ENCODE measurements around the gene COL23A1. TPM values are rescaled to one million over a fixed set of nuclear protein-coding genes. Genes with fewer than 3 reads are reported as not detected.

COL23A1 gene
- total RNA-seq, 1 experiment from 2014 or later, result not detected

GRCh38 chr5:178430186-178431062, 159.8 kb downstream of the COL23A1 start:
- intact Hi-C loops (cut with micrococcal nuclease), result no loop called here
- no peaks in the 10 kb centered on the region for H3K9me3 ChIP-seq (ENCODE audit: low read length)
- no peak overlapping the region for H3K4me3 ChIP-seq (ENCODE audit: low read length)
- H3K4me2 ChIP-seq (ENCODE audit: low read length), result no peak overlapping the region
- BruUV-seq (replicated peaks), result no TSS peak
- DNase-seq (no peak), ATAC-seq (no peak)
- ChIA-PET CTCF (no interaction called here), POLR2A (ENCODE audit: unreplicated experiment) (no interaction called here)
- H3K27me3 ChIP-seq (ENCODE audit: low read length), result peaks cover 42% of the 10 kb centered on the region
- H3F3A ChIP-seq (ENCODE audit: low read length, unreplicated experiment), result no peaks in the 10 kb centered on the region
- no peaks in the 10 kb centered on the region for H3K9me2 ChIP-seq (replicated peaks; ENCODE audit: low read length)
- H2AFZ ChIP-seq (ENCODE audit: low read length), result no peak overlapping the region
- no peak overlapping the region for H3K9ac ChIP-seq (ENCODE audit: low read length)
- no peaks in the 10 kb centered on the region for H4K20me1 ChIP-seq (ENCODE audit: low read length)
- no peak overlapping the region for H3K27ac ChIP-seq (ENCODE audit: low read length)
- H3K4me1 ChIP-seq (ENCODE audit: insufficient read depth, low read length), result no peaks in the 10 kb centered on the region
- H3K79me2 ChIP-seq (ENCODE audit: low read length), result no peaks in the 10 kb centered on the region
- H3K36me3 ChIP-seq (ENCODE audit: low read depth, low read length), result no peaks in the 10 kb centered on the region
- TF ChIP-seq EZH2 (IDR thresholded peaks at IDR 0.05; ENCODE audit: low read length, unreplicated experiment) (no peak), EZH2phosphoT487 (IDR thresholded peaks at IDR 0.05; ENCODE audit: borderline replicate concordance, low read length) (no peak)
- TF ChIP-seq, protein P1, sequence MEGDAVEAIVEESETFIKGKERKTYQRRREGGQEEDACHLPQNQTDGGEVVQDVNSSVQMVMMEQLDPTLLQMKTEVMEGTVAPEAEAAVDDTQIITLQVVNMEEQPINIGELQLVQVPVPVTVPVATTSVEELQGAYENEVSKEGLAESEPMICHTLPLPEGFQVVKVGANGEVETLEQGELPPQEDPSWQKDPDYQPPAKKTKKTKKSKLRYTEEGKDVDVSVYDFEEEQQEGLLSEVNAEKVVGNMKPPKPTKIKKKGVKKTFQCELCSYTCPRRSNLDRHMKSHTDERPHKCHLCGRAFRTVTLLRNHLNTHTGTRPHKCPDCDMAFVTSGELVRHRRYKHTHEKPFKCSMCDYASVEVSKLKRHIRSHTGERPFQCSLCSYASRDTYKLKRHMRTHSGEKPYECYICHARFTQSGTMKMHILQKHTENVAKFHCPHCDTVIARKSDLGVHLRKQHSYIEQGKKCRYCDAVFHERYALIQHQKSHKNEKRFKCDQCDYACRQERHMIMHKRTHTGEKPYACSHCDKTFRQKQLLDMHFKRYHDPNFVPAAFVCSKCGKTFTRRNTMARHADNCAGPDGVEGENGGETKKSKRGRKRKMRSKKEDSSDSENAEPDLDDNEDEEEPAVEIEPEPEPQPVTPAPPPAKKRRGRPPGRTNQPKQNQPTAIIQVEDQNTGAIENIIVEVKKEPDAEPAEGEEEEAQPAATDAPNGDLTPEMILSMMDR (conservative IDR thresholded peaks at IDR 0.05; ENCODE audit: low read depth, low read length), result no peak

DNA sequence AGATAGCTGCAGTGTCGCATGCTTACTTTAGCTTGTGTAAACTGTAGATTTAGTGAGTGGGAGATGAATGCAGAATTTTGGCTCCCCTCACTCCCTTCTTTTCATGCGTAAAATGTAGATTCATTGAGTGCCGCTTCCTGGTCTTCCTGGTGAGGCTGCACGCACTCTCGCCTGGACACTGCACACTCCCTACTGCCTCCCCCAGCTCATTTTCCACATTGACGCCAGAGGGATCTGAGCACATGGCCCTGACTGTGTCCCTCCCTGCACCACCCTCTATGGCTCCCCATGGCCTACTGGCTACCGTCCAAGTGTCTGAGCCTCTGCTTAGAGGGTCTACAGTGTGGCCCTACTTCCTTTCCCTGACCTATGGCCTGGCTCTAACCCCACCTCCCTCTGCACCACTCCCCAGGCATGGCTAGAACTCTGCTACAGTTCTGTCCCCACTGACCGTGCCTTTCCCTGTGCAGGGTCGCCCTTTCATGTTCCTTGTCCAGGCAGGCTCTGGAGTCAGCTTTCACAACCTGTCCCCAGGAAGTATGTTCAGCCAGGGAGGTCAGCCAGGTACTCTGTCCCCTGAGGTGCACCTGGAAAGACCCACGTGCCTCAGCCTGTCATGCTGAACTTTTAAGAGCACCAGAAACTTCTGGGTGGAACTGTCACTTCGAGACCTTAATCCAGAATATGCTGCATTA, 160.6 kb downstream of the COL23A1 start:
- no peak overlapping the region for H3K4me2 ChIP-seq (ENCODE audit: low read length)
- BruUV-seq (replicated peaks), result no TSS peak
- ATAC-seq (no peak), DNase-seq (no peak)
- H3K36me3 ChIP-seq (ENCODE audit: low read depth, low read length), result no peaks in the 10 kb centered on the region
- H3K79me2 ChIP-seq (ENCODE audit: low read length), result no peaks in the 10 kb centered on the region
- H3K4me1 ChIP-seq (ENCODE audit: insufficient read depth, low read length), result no peaks in the 10 kb centered on the region
- no peaks in the 10 kb centered on the region for H3K9me3 ChIP-seq (ENCODE audit: low read length)
- intact Hi-C loops (cut with micrococcal nuclease), result no loop called here
- peaks cover 34% of the 10 kb centered on the region for H3K27me3 ChIP-seq (ENCODE audit: low read length)
- no peak overlapping the region for H3K9ac ChIP-seq (ENCODE audit: low read length)
- TF ChIP-seq EZH2phosphoT487 (IDR thresholded peaks at IDR 0.05; ENCODE audit: borderline replicate concordance, low read length) (no peak), EZH2 (IDR thresholded peaks at IDR 0.05; ENCODE audit: low read length, unreplicated experiment) (no peak)
- TF ChIP-seq, protein P1 (conservative IDR thresholded peaks at IDR 0.05; ENCODE audit: low read depth, low read length), result no peak
- ChIA-PET POLR2A (ENCODE audit: unreplicated experiment) (no interaction called here), CTCF (no interaction called here)
- no peaks in the 10 kb centered on the region for H4K20me1 ChIP-seq (ENCODE audit: low read length)
- H3F3A ChIP-seq (ENCODE audit: low read length, unreplicated experiment), result no peaks in the 10 kb centered on the region
- H3K9me2 ChIP-seq (replicated peaks; ENCODE audit: low read length), result no peaks in the 10 kb centered on the region
- H3K27ac ChIP-seq (ENCODE audit: low read length), result no peak overlapping the region
- no peak overlapping the region for H3K4me3 ChIP-seq (ENCODE audit: low read length)
- no peak overlapping the region for H2AFZ ChIP-seq (ENCODE audit: low read length)

GRCh38 chr5:178429156-178429468, 161.1 kb downstream of the COL23A1 start:
- Histone ChIP-seq H3K9me3 (ENCODE audit: low read length) (no peaks in the 10 kb centered on the region), H3F3A (ENCODE audit: low read length, unreplicated experiment) (no peaks in the 10 kb centered on the region), H3K4me2 (ENCODE audit: low read length) (no peak overlapping the region), H4K20me1 (ENCODE audit: low read length) (no peaks in the 10 kb centered on the region), H3K79me2 (ENCODE audit: low read length) (no peaks in the 10 kb centered on the region), H3K4me1 (ENCODE audit: insufficient read depth, low read length) (no peaks in the 10 kb centered on the region), H3K36me3 (ENCODE audit: low read depth, low read length) (no peaks in the 10 kb centered on the region), H3K4me3 (ENCODE audit: low read length) (no peak overlapping the region), H3K27me3 (ENCODE audit: low read length) (peaks cover 29% of the 10 kb centered on the region), H3K9me2 (replicated peaks; ENCODE audit: low read length) (no peaks in the 10 kb centered on the region), H2AFZ (ENCODE audit: low read length) (no peak overlapping the region), H3K9ac (ENCODE audit: low read length) (no peak overlapping the region), H3K27ac (ENCODE audit: low read length) (no peak overlapping the region)
- ATAC-seq, result no peak
- ChIA-PET POLR2A (ENCODE audit: unreplicated experiment) (no interaction called here), CTCF (no interaction called here)
- no peak for DNase-seq
- TF ChIP-seq, protein P1 (conservative IDR thresholded peaks at IDR 0.05; ENCODE audit: low read depth, low read length), result no peak
- no peak for TF ChIP-seq EZH2 (IDR thresholded peaks at IDR 0.05; ENCODE audit: low read length, unreplicated experiment)
- no peak for TF ChIP-seq EZH2phosphoT487 (IDR thresholded peaks at IDR 0.05; ENCODE audit: borderline replicate concordance, low read length)
- BruUV-seq (replicated peaks), result no TSS peak
- intact Hi-C loops (cut with micrococcal nuclease), result no loop called here

All from PC-3 (cell line).